Measurements from ENCODE around the gene SNX10.

The SNX10 gene

DNA sequence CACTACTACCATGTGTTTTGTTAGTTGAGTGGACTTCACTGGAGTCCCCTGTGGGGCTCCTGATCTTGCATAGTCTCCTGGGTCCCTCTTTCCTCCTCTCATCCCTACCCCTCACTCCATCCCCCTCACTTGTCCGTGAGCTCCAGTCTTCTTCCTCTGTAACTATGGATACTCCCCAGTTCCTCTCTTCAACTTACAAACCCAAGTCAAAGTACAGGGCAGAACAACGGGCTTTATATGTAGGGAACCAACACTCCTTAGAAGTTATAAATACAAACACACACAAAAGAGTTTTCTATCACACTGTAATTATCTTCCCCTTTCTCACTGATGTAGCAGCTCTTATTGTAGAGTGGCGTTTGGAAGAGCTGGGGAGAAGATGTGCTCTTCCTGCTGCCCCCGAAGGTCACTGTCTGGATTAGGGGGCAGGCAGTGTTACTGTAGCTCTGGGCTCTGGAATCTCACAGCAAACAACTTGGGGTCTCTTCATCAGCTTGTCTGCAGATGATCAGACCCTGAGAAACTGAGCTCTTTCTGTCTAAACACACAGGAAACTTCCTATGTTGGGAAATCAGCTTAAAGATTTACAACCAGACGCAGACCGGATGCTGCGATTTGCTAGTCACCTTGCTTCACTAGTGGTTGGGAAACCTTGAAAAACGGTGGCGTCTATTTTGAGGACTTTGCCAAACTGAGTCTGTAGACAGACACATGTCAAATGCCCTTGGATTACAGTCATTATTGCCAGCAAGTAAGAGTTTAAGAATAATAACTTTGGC is 13.6 kb downstream of the SNX10 start:
- DNase-seq = no peak

DNA sequence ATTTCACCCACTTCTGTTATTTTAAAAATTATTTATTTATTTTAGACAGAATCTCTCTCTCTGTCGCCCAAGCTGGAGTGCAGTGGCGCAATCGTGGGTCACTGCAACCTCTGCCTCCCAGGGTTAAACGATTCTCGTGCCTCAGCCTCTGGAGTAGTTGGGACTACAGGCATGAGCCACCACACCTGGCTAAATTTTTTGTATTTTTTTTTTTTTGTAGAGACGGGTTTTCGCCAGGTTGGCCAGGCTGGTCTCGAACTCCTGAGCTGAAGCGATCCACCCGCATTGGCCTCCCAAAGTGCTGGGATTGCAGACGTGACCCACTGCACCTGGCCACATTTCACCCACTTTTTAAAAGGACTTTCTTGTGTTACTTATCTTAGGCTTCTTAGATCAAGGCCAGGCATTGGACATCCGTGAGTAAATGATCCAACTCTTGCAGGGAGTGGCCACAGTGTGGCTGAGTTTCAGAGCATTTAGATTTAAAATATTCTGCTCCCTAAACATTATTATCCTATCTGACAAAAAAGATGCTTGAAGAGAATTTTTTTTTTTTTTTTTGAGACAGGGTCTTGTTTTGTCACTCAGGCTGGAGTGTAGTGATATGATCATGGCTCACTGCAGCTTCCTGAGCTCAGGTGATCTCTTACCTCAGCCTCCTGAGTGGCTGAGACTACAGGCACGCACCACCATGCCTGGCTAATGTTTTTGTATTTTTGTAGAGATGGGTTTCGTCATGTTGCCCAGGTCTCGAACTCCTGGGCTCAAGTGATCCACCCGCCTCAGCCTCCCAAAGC is 14.4 kb downstream of the SNX10 start:
- DNase-seq = no peak

DNA sequence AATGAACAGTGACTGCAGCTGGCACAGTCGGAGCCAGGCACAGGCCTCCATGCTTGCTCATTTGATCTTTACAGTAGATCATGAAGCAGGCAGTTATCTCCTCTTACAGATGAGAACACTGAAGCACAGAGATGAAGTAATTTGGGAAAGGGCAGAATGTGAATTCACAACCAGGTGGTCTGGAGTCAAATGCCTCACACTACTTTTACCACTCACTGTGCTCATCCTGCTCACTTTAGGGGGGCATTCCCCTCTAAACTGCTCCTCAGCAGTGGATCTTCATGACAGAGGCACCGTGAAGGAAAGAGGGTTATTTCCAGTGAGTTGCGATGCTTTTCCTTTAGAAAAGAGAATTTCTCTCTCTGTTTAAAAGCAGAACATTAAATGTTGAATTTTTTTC is 15.1 kb downstream of the SNX10 start:
- DNase-seq = no peak

DNA sequence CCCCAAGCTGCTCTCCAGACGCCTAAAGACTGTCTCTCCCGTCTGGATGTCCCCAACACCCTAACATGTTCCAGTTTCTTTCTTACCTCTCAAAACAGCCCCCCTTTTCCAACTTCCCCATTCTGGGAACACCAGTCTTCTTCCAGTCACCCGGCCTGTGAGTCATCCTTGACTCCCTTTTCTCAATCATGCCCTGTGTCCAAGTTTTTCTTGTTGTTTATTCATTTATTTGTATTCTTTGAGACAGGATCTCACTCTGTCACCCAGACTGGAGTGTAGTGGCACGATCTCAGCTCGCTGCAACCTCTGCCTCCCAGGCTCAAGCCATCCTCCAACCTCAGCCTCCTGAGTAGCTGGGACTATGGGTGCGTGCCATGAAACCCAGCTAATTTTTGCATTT is 15.6 kb downstream of the SNX10 start:
- DNase-seq = no peak

DNA sequence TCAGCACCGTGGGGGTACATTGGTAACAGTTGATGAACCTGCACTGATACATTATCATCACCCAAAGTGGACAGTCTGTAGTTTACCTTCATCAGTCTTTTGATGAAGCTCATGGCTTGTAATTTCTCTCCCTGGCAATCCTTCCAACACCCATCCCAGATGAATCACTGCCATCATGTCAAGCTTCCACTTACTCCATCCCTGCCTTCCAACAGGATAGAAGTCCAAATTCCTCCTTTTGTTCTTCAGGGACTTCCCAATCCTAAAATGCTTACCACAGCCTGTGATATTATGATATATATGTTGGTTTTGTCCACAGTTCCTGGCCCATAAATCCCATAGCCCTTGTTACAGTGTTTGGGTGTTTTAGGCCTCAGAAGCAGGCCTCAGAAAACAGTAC is 16.1 kb downstream of the SNX10 start:
- no peak for DNase-seq

DNA sequence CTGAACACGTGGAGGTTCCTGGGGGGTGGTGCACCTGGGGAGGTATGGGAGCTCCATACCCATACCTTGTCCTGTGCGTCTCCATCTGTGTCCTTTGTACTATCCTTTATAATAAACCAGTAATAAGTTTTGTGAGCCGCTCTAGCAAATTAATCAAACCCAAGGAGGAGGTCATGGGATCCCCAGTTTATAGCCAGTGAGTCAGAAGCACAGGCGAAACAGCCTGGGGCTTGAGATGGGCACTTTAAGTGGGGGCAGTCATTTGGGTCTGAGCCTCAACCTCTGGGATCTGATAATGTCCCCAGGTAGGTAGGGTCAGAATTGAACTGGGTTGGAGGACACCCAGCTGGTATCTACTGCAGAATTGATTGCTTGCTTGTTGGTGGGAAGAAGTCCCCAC is 16.9 kb downstream of the SNX10 start:
- no peak for DNase-seq

DNA sequence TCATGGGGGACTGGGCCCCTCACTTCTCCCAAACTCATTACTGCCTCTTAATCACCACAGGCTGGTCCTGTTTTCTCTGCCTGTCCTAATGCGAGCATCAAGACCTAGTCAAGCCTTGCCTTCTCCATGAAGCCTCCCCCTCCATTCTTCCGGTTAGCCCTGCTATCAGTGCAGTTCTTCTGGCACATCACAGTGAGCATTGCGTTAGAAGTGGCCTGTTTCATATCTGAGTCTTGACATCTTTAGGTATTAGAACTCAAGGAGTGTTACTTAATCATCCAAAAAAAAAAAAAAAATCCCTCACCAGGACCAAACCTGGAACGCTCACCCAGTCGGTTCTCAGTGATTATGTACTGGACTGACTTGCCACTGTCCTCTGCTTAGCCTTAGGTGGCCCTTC is 17.4 kb downstream of the SNX10 start:
- no peak for DNase-seq

DNA sequence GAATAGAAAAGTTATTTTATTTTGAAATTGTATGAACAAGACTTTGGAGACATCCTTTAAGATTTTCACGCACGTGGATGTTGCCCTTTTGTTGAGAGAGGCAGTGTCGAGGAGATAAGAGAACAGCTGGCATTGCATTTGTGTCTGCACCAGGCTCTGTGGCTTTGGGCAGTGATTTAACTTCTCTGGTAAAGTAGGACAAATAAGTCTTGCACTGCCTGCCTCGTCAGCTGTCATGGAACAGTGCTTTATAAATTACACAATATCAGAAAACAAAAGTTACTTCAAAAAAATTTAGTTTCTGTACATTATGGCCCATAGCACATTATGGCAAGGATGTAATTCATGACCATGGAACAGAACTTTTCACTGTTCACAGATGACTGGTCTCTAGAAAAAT is 20.1 kb downstream of the SNX10 start:
- DNase-seq = no peak

DNA sequence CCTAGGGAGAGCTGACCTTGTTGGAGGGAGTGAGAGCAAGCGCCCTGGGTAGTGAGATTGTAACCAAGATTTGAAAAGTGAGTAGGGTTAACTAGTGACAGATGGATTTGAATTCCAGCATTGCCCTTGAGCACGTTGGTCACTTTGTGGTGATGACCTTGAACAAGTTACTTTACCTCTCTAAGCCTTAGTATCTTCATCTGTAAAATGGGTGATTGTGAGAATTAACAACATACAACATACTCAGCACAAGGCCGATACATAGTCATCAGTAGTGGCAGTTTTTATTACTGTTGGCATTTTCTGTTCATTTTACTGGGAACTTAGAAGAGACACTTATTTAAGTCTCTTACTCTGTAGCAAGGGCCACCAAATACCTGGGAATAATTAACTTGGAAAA is 25.5 kb downstream of the SNX10 start:
- no peak for DNase-seq

DNA sequence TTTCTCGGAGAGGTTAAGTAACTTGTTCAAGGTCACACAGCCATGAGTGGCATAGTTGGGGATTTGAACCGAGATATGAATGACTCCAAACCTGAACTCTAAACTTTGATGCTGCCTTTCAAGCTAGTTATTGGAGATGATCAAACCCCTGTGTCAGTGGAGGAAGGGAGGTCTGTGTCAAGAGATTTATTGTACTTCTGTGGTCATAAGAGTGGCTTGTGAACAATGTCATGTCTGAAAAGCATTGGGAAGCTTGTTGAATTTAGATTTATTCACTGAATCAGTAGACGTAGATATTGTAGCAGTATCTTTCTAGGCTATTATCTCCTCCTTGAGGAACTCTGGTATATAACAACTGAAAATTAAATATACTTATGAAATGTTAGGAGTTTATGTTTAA is 27.3 kb downstream of the SNX10 start:
- no peak for DNase-seq

DNA sequence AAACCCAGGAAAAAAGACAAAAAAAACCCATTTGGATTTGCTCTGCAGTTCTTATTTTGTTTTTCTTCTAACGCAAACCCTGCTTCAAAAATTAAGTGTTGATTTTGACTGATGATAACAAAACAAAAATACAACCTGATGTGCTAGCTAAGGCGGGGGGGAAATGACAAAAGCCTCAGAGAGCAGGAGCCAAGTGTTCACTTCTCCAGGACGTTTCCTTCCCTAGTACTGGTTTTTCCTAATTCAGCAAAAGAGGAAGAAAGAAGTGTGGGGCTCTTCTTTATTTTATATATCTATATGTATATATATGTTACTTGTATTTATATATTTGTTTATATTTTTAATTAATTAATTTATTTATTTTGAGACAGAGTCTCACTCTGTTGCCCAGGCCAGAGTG is 28.0 kb downstream of the SNX10 start:
- DNase-seq = no peak

DNA sequence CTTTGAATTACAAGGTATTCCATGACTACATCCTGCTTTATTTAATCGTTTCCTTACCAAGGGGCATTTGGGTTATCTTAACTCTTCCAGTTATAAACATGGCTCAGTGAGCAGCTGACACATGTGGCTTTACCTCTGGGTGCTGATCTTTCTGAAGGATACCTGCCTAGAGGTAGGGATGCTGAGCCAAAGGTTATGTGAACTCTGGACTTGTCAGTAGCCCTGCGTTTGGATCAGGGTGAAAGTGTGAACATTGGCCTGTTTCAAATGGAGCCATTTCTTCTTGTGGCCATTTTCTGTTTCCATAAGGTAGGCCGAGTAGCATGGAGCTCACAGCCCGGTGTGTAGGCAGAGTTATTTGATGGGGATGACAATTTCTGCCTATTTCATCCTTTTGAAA is 29.2 kb downstream of the SNX10 start:
- DNase-seq = no peak

DNA sequence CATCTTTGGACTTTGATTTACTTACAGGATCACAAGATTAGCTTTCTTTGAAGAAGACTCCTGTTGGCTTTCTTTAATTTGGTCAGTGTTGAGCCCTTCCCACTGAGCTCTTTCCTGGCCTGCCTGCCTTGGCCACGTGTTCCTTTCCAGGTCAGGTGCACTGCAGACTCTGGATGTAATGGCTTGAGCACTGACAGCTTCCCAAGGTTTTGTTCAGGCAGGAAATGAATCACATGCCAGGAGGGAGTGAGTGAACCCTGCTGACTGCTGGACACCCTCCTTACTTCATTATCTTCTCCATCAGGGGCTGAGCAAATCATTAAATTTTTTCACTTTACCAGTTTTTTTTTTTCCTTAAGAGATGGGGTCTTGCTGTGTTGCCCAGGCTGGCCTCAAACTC is 29.8 kb downstream of the SNX10 start:
- DNase-seq = no peak

DNA sequence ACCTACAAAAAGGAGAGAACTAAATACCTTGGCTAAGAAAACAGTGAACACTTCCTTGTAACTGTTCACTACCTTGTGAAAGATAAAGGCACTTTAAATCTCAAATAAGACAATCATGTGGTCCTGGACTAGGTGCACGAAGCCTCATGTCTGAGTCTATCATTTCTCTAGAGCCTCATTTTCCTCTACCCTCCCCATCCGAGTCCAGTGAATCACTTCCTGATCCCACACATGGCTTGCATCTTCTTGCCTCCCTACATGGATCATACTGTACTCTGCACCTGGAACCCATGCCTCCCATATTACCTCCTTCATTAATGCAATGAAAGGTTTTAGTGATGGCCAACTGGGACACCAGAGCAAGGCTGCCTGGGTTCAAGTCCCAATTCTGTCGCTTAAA is 34.5 kb downstream of the SNX10 start:
- no peak for DNase-seq

DNA sequence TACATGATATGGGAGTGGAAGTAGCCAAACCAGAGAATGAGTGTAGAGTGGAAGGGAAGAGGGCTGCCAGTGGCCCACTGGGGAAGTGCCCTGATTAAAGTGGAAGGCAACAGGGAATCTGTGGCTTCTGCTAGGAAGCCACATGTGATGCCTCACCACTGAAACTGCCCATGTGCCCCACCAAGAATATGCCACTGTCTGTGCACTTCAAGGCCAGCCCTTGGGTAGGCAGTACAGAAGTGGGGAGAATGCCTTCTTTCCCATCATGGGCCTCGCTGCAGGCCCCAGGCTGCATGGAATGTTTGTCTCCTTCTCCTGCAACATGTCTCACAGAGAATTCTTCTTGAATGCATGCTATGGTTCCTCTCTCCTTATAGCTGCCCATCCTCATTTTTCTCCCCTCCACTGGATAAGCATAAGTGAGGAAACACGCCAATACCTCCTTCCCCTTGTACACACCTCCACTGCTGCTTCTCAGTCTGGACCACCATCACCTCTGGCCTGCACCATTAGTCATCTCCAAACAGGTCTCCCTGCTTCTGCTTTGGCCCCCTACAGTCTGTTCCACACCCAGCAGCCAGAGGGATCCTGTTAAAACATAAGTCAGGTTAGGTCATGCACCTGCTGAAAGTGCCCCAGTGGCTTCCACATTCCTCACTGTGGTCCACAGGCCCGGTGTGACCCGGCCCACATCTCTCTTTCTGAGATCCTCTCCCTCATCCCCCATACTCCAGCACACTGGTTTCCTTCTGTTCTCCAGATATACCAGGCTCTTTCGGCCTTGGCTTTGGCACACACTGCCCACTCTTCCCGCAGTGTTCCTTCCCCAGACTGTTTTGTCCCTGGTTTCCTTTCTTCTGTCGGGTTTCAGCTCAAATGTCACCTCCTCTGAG is 37.1 kb downstream of the SNX10 start:
- no peak for DNase-seq

DNA sequence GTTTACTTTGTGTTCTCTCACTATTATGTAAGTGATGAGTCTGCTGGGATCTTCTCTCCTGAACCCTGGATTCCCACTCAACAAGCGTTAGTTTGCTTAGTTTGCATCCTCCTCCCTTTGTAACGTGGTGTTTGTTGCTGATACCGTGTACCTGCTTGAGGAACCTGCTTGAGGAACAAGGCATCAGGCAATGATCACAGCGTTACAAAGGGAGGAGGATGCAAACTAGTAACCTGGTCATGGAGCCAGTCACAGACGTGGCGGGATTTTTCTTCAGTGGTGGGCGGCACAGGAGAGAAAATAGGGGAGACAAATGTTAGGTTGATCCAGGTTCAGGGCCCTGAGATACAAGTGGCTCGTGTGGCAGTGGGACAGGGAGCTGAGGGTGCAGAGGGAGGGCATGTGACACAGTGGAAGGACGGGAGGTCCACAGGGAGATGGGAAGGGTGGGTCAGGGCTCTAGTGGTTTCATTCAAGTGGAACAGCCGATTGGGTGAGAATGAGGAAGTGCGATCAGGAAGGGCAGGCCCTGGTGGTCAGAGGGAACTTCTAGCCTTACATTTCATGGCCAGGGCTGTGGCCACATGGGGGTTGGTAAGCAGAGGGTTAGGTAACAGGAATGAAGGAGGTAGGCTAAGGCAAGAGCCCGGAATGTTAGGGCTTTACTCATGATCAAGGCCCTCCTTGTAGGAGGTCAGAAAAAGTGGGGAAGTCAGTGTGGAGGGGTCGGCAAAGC is 38.0 kb downstream of the SNX10 start:
- DNase-seq = no peak

DNA sequence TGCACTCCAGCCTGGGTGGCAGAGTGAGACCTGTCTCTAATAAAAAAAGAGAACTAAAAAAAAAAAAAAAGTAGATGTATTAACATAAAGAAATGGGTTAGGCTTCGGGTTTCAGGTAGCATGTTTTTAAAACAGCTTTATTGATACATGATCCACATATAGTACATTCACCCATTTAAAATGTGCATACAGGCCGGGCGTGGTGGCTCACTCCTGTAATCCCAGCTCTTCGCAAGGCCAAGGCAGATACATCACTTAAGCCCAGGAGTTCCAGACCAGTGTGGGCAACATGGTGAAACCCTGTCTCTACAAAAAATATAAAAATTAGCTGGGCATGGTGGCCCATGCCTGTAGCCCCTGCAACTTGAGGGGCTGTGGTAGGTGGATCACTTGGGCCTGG is 39.5 kb downstream of the SNX10 start:
- no peak for DNase-seq

DNA sequence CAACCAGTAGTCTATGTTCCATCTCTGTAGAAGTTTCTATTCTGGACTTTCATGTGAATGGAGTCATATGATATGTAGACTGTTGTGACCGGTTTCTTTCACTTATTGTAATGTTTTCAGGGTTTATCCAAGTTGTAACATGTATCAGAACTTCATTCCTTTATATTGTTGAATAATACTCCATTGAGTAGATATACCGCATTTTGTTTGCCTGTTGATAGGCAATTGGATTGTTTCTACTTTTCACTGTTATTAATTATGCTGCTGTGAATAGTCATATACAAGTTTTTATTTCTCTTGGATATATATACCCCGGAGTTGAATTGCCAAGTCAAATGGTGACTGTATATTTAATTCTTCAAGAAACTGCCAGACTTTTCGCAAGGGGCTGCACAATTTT is 40.1 kb downstream of the SNX10 start:
- no peak for DNase-seq

DNA sequence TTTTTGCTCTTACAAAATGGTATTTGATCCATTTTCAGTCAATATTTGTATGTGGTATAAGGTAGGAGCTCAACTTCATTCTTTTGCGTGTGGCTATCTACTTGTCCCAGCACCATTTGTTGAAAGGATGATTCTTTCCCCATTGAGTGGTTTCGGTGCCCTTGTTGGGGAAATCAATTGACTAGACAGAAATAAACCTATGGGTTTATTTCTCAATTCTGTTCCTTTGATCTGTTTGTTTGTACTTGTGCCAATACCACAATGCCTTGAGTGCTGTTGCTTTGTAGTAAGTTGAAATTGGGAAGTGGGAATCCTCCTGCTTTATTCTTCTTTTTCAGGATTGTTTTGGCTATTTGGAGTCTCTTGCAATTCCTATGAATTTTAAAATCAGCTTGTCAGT is 41.0 kb downstream of the SNX10 start:
- no peak for DNase-seq

DNA sequence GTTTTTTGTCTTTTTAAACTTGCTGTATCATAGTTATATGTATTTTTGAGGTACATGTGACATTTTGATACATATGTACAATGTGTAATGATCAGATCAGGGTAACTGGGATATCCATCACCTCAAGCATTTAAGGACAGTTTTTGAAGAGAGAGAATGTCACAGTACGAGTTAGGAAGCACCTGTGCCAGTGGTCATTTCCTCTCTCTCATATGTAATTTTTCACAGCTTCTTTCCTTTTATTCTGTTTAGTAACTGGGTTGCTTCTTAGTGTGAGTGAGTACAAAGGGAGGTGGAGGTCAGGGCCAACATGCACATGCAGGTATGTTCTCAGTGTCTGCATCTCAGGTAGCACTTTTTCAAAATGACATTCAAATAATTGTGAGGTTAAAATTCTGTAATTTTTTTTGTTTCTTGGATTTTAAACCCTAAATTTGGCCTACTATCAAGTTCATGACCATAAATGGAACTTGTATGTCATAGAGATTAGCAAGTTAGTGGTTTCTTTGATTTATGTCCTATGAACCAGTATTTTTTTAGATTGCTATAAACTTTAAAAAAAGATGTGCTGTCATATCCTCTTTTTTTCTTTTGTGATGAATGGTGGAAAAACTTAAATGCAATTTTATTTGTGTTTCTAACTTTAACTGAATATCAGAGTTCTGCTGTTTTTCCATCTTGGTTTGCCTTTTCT is 42.7 kb downstream of the SNX10 start:
- DNase-seq = no peak

DNA sequence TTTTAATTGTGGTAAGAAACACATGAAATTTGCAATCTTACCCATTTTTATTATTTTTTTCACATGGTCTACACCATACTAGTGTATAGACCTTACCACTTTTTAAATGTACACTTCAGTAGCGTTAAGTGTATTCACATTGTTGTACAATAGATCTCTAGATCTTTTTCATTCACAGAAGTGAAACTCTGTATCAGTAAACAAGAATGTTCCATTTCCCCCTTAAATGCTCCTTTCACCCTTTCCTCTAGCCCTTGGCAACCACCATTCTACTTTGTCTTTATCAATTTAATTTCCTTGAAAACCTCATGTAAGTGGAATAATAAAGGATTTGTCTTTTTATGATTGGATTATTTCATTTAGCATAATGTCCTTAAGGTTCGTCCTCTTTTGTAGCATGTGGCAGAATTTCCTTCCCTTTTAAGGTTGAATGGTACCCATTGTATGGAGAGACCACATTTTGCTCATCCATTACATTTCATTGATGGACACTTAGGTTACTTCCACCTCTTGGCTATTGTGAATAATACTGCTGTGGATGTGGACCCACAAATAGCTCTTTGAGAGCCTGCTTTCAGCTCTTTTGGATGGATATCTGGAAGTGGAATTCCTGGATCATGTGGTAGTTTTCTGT is 45.7 kb downstream of the SNX10 start:
- no peak for DNase-seq

Data from DMS79 (cell line).